GM04504 (cell line): Measurements from ENCODE around the gene UBE2D1.
"Not testable (repeated sequence)": the region's sequence is repeated elsewhere in the genome, so short reads cannot be mapped to it uniquely, and the experiment has no call there.

Experiments
- DNase-seq: peaks from one replicate; pipeline ENCODE4 v3.0.0-alpha.2; 2012; ENCODE audit warnings: low read depth

Gene UBE2D1

GRCh38 chr10:58384095-58384494, 49.3 kb downstream of the UBE2D1 start:
- no peak for DNase-seq

- no peak for DNase-seq
These were observed 49.8 kb downstream of the UBE2D1 start for GRCh38 chr10:58384544-58384998.

GRCh38 chr10:58384999-58385783, 50.4 kb downstream of the UBE2D1 start, which contains the start of gene TFAM:
Gene TFAM (plus strand): TSS chr10:58385410. CDS start chr10:58385548, 138 bp downstream.
- peak; percentile 81 for DNase-seq

- DNase-seq = no peak
These were observed 50.9 kb downstream of the UBE2D1 start for GRCh38 chr10:58385784-58386112.

GRCh38 chr10:58389024-58389423, 54.2 kb downstream of the UBE2D1 start:
- no peak for DNase-seq

- DNase-seq = no peak
These were observed 58.5 kb downstream of the UBE2D1 start for GRCh38 chr10:58393317-58393716.

GRCh38 chr10:58394471-58394870, 59.7 kb downstream of the UBE2D1 start:
- DNase-seq = no peak

- DNase-seq = no peak
These were observed 61.3 kb downstream of the UBE2D1 start for GRCh38 chr10:58396057-58396456.

- DNase-seq = no peak
These were observed 63.0 kb downstream of the UBE2D1 start for GRCh38 chr10:58397830-58398229.

- peak; percentile 27 for DNase-seq
These were observed 64.6 kb downstream of the UBE2D1 start for GRCh38 chr10:58399410-58399809.

- no peak for DNase-seq
These were observed 65.8 kb downstream of the UBE2D1 start for GRCh38 chr10:58400609-58401008.

GRCh38 chr10:58404001-58404400, 69.2 kb downstream of the UBE2D1 start:
- DNase-seq = no peak

GRCh38 chr10:58409956-58410610, 75.3 kb downstream of the UBE2D1 start:
- DNase-seq = no peak

GRCh38 chr10:58412502-58412961, 77.7 kb downstream of the UBE2D1 start:
- peak; percentile 61 for DNase-seq

GRCh38 chr10:58414270-58415041, 79.7 kb downstream of the UBE2D1 start:
- DNase-seq = peak; percentile 65

- no peak for DNase-seq
These were observed 81.0 kb downstream of the UBE2D1 start for GRCh38 chr10:58415757-58416156.

- DNase-seq = not testable (repeated sequence)
These were observed 83.1 kb downstream of the UBE2D1 start for GRCh38 chr10:58417902-58418301.
